PFSK-1 (cell line): ENCODE results near the gene BPIFB4.

Source experiments
- FOXP2 ChIP-seq: optimal IDR thresholded peaks from 2 replicates; pipeline ENCODE3; 2011; ENCODE audit warnings: borderline replicate concordance, control low read depth, inconsistent platforms; ENCODE audit not compliant: insufficient read depth; ENCODE audit errors: extremely low read length, extremely low read depth
- POLR2AphosphoS5 ChIP-seq: IDR thresholded peaks from 2 replicates; pipeline ENCODE4 v1.6.1; 2012; ENCODE audit warnings: low read depth, mild to moderate bottlenecking, control low read depth, low read length, moderate library complexity
- REST ChIP-seq, 2 experiments: IDR thresholded peaks; 2 replicates each; pipeline versions ENCODE4 v1.6.1 to v1.8.0; 2011 to 2012; ENCODE audit warnings: low read depth in 2 of 2, low read length in 2 of 2, control low read depth in 1 of 2, inconsistent platforms in 1 of 2, mild to moderate bottlenecking in 1 of 2, moderate library complexity in 1 of 2; ENCODE audit not compliant: insufficient read depth in 1 of 2
- SIN3A ChIP-seq: IDR thresholded peaks from 2 replicates; pipeline ENCODE4 v1.6.1; 2012; ENCODE audit warnings: mild to moderate bottlenecking, low read length, moderate library complexity, borderline replicate concordance; ENCODE audit not compliant: insufficient read depth
- TAF1 ChIP-seq: IDR thresholded peaks from 2 replicates; pipeline ENCODE4 v1.6.1; 2012; ENCODE audit warnings: low read length, control low read depth, borderline replicate concordance; ENCODE audit not compliant: insufficient read depth

BPIFB4 gene

DNA sequence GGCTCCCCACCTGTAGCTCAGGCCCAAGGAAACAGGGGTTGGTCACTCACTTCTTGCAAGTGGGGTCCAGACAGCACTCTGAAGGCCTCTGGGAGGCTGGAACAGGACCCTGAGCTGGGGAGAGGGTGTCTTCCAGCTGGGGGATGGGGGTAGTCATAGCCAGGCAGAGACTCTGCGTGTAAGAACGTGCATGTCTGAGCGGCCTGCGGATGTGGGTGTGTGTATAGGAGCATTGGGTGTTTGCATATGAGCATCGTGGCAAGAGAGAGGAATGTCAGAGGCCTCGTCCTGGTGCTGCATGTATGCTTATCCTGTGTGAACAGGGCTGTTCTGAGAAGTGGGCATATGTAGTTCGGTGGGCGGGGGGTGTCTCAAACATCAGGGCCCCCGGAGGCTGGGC is 13.7 kb upstream of the BPIFB4 start:
- TF ChIP-seq SIN3A, result no peak
- no peak for TF ChIP-seq POLR2AphosphoS5
- TF ChIP-seq TAF1, result no peak
- TF ChIP-seq REST (IDR thresholded peaks at IDR 0.05; ENCODE audit: insufficient read depth in 1 of 2, low read depth in 2 of 2, low read length in 2 of 2), result no peak
- no peak for TF ChIP-seq FOXP2

DNA sequence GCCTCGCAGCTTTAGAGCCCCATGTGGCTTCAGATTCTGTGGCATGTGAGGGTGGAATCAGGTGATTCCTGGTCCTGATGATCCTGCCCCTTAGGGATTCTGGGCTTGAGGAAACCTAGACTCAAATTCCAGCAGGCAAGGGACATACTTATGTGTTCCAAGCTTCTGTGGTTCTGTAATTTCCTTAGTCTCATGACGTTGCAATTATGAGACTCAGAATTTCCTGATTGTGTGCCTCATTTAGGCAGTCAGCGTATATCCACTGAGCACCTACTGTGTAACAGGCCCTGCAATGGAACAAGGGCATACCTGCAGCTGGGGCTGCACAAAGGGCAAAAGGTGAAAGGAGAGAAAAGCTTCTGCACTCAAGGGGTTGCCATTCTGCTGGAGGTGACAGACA is 11.6 kb upstream of the BPIFB4 start:
- TF ChIP-seq TAF1 (no peak), REST (IDR thresholded peaks at IDR 0.05; ENCODE audit: insufficient read depth in 1 of 2, low read depth in 2 of 2, low read length in 2 of 2) (no peak), FOXP2 (no peak), POLR2AphosphoS5 (no peak), SIN3A (no peak)

- TF ChIP-seq TAF1 (no peak), FOXP2 (no peak), SIN3A (no peak), POLR2AphosphoS5 (no peak), REST (IDR thresholded peaks at IDR 0.05; ENCODE audit: insufficient read depth in 1 of 2, low read depth in 2 of 2, low read length in 2 of 2) (no peak)
These were observed 11.0 kb upstream of the BPIFB4 start for GRCh38 chr20:33068251-33068939.

GRCh38 chr20:33069673-33070072 is 9.8 kb upstream of the BPIFB4 start:
- TF ChIP-seq SIN3A (no peak), FOXP2 (no peak), TAF1 (no peak), POLR2AphosphoS5 (no peak), REST (IDR thresholded peaks at IDR 0.05; ENCODE audit: insufficient read depth in 1 of 2, low read depth in 2 of 2, low read length in 2 of 2) (no peak)
